K562 (cell line): ENCODE data around the gene ARHGAP18. TPM values are rescaled to one million over a fixed set of nuclear protein-coding genes. Genes with fewer than 3 reads are reported as not detected.

Source experiments
- ATAC-seq: fragments of 200-7000 bp; cut with Tn5 transposase; 3 replicates; pipeline ENCODE4 v1.9.1; 2020; ENCODE audit warnings: moderate library complexity
- BruUV-seq: library from RNA; stranded (reverse); fragments of 400-500 nt; replicated peaks from 2 replicates; lab custom pipeline; 2021; lab: Mats Ljungman, UMichigan
- CTCF ChIA-PET: fragments of 300-600 bp; formaldehyde crosslinking; extraction: SDS; loops from one replicate; lab custom pipeline; 2021; ENCODE audit warnings: low intra/inter-chr PET ratio; lab: Yijun Ruan, JAX
- POLR2A ChIA-PET: fragments of 300-600, 350-650 bp; sonication (Branson Sonifier 250); formaldehyde crosslinking; extraction: SDS; loops from one replicate; lab custom pipeline; 2021; ENCODE audit warnings: antibody characterized with exemption, inconsistent platforms; lab: Yijun Ruan, JAX
- DNase-seq, 4 experiments: peaks; one replicate each; pipeline versions ENCODE4 v3.0.0 to v3.0.0-alpha.2; 2011 to 2018; ENCODE audit warnings: low spot score in 3 of 4, mixed read lengths in 3 of 4; ENCODE audit errors: extremely low read depth in 1 of 4
- FAIRE-seq: peaks from 2 replicates; lab custom pipeline; 2011; peaks lifted over from hg19 to GRCh38; lab: Jason Lieb, UNC
- H2AFZ ChIP-seq: 2 replicates; pipeline ENCODE4 v1.6.0; 2011; ENCODE audit warnings: low read depth, low read length, control low read depth, inconsistent platforms
- H3K27ac ChIP-seq: fragments of 200-600 bp; 3 replicates; pipeline ENCODE4 v1.8.0; 2011; ENCODE audit warnings: low read depth, mild to moderate bottlenecking, control low read depth, inconsistent platforms, low read length, moderate library complexity, mixed read lengths; ENCODE audit errors: extremely low read depth
- H3K27me3 ChIP-seq, 2 experiments: fragments of 300-600 bp in 1 of 2; 2 replicates in 1 of 2; 3 replicates in 1 of 2; pipeline versions ENCODE4 v1.6.0 to v1.8.0; 2011; ENCODE audit warnings: inconsistent platforms in 2 of 2, low read length in 2 of 2, mild to moderate bottlenecking in 1 of 2, mixed read lengths in 1 of 2, moderate library complexity in 1 of 2; ENCODE audit not compliant: control insufficient read depth in 2 of 2, insufficient read depth in 2 of 2
- H3K36me3 ChIP-seq: fragments of 300-600 bp; 3 replicates; pipeline ENCODE4 v1.8.0; 2011; ENCODE audit warnings: mild to moderate bottlenecking, low read length, inconsistent platforms; ENCODE audit not compliant: control insufficient read depth, insufficient read depth
- H3K4me1 ChIP-seq, 2 experiments: fragments of 200-600 bp in 1 of 2; replicated peaks in 1 of 2; 2 replicates in 1 of 2; 3 replicates in 1 of 2; pipeline versions ENCODE4 v1.5.1 to v1.8.0; 2011; ENCODE audit warnings: inconsistent platforms in 2 of 2, low read length in 2 of 2, mild to moderate bottlenecking in 1 of 2, mixed read lengths in 1 of 2, moderate library complexity in 1 of 2; ENCODE audit not compliant: control insufficient read depth in 2 of 2, insufficient read depth in 2 of 2
- H3K4me2 ChIP-seq: 2 replicates; pipeline ENCODE4 v1.6.1; 2011; ENCODE audit warnings: low read length, control low read depth, inconsistent platforms, mixed read lengths; ENCODE audit not compliant: insufficient read depth
- H3K4me3 ChIP-seq: fragments of 200-600 bp; sonication (generic), shearing (Covaris generic); 2 replicates; pipeline ENCODE4 v1.5.1; 2016; ENCODE audit warnings: control low read depth, inconsistent platforms
- H3K79me2 ChIP-seq: fragments of 200-600 bp; 3 replicates; pipeline ENCODE4 v1.8.0; 2011; ENCODE audit warnings: low read length, inconsistent platforms; ENCODE audit not compliant: control insufficient read depth, insufficient read depth
- H3K9ac ChIP-seq, 2 experiments: 2 replicates each; pipeline versions ENCODE4 v1.6.0 to v1.6.1; 2011; ENCODE audit warnings: low read depth in 2 of 2, low read length in 2 of 2, control low read depth in 1 of 2, inconsistent platforms in 1 of 2, mild to moderate bottlenecking in 1 of 2, mixed read lengths in 1 of 2; ENCODE audit not compliant: insufficient read depth in 1 of 2
- H3K9me1 ChIP-seq: one replicate; pipeline ENCODE4 v1.6.0; 2011; ENCODE audit warnings: inconsistent platforms, mild to moderate bottlenecking, low read length, moderate library complexity; ENCODE audit not compliant: control insufficient read depth, insufficient read depth
- H3K9me3 ChIP-seq: replicated peaks from 2 replicates; pipeline ENCODE4 v1.5.1; 2011; ENCODE audit warnings: low read depth, low read length, inconsistent platforms; ENCODE audit not compliant: control insufficient read depth, insufficient read depth
- H4K20me1 ChIP-seq: replicated peaks from 2 replicates; pipeline ENCODE4 v1.6.1; 2011; ENCODE audit warnings: low read length, inconsistent platforms, mixed read lengths; ENCODE audit not compliant: control insufficient read depth, insufficient read depth
- NELFE ChIP-seq: IDR thresholded peaks from 2 replicates; pipeline ENCODE4 v1.6.1; 2011; ENCODE audit warnings: mild to moderate bottlenecking; ENCODE audit not compliant: insufficient read depth, insufficient read length
- POLR2H ChIP-seq: IDR thresholded peaks from 2 replicates; pipeline ENCODE4 v1.6.1; 2016; ENCODE audit warnings: missing genetic modification characterization, low read depth, mild to moderate bottlenecking, control low read depth, missing compliant biosample characterization, moderate library complexity
- RAD21 ChIP-seq, 2 experiments: fragments of 250-450 bp in 1 of 2; fragments of 450-650 bp in 1 of 2; sonication (Bioruptor Pico) in 1 of 2; formaldehyde crosslinking in 1 of 2; IDR thresholded peaks in 1 of 2; conservative IDR thresholded peaks in 1 of 2; 2 replicates each; pipeline versions ENCODE4 v1.4.0 to v1.8.0; 2020 to 2022; ENCODE audit warnings: mild to moderate bottlenecking in 2 of 2, moderate library complexity in 1 of 2
- REST ChIP-seq, 2 experiments: fragments of 450-650 bp; formaldehyde crosslinking in 1 of 2; IDR thresholded peaks; 2 replicates each; pipeline versions ENCODE4 v1.4.0 to v1.6.1; 2014 to 2020; ENCODE audit warnings: mild to moderate bottlenecking in 2 of 2, borderline replicate concordance in 1 of 2, low read depth in 1 of 2
- SMC3 ChIP-seq: conservative IDR thresholded peaks from 2 replicates; pipeline ENCODE4 v1.6.1; 2011; ENCODE audit warnings: low read depth, low read length, improper control_type of control experiment; ENCODE audit not compliant: insufficient read depth
- ZNF79 ChIP-seq: fragments of 250-450 bp; sonication (Bioruptor Pico); IDR thresholded peaks from 2 replicates; pipeline ENCODE4 v1.4.0; 2020; ENCODE audit warnings: low read depth, mild to moderate bottlenecking, moderate library complexity
- WGBS: fragments of 100-300 bp; shearing (Covaris generic); methylation state at CpG from one replicate; pipeline ENCODE4 v1.1.6; 2016; ENCODE audit warnings: low coverage, mixed read lengths; ENCODE audit not compliant: insufficient coverage; ENCODE audit errors: missing lambda C conversion rate; 5-methylcytosine and 5-hydroxymethylcytosine counted together
- in situ Hi-C: fragments of 300-500 bp; cut with MboI; formaldehyde crosslinking; loops from 4 replicates; pipeline ENCODE4 v1.15.0; 2018; ENCODE audit warnings: inconsistent platforms, mixed read lengths
- intact Hi-C: fragments of 100-400 bp; cut with micrococcal nuclease; formaldehyde crosslinking; loops from 2 replicates; pipeline ENCODE4 v1.14.2; 2022
- polyA plus RNA-seq, 8 experiments: library from polyadenylated mRNA; depleted of rRNA in 4 of 8; stranded (reverse) in 5 of 8; unstranded in 3 of 8; fragments of >200 nt; fragmentation: Nextera tagmentation in 2 of 8; fragmentation: Illumina TruSeq in 1 of 8; extraction: Ambion mirVana in 2 of 8; extraction: Trizol in 1 of 8; gene quantifications; 2 replicates each; pipeline versions ENCODE4 v1.2.1 to v1.2.3, GENCODE V29; 2011 to 2014; ENCODE audit warnings: inconsistent platforms in 1 of 8, missing spikeins in 1 of 8
- total RNA-seq, 7 experiments: library from RNA; depleted of rRNA in 6 of 7; stranded (reverse); fragments of >200 nt in 6 of 7; fragmentation: Illumina TruSeq in 2 of 7; extraction: Trizol in 2 of 7; gene quantifications; 2 replicates each; pipeline versions ENCODE4 v1.2.1 to v1.2.3, GENCODE V29; 2011 to 2021; ENCODE audit warnings: low replicate concordance in 1 of 7
- TF ChIP-seq, protein P1 (sequence below): sonication (generic); IDR thresholded peaks from 2 replicates; pipeline ENCODE4 v1.6.1; 2016
- TF ChIP-seq, protein P2 (sequence below), 3 experiments: IDR thresholded peaks in 2 of 3; conservative IDR thresholded peaks in 1 of 3; 2 replicates each; pipeline ENCODE4 v1.5.1; 2011 to 2012; ENCODE audit warnings: low read length in 3 of 3, mild to moderate bottlenecking in 3 of 3, control low read depth in 2 of 3, improper control_type of control experiment in 1 of 3, inconsistent platforms in 1 of 3, low read depth in 1 of 3, mixed read lengths in 1 of 3, moderate library complexity in 1 of 3; ENCODE audit not compliant: insufficient read depth in 2 of 3

The ARHGAP18 gene
- total and polyA plus RNA-seq, 9 of the 15 experiments (the other 6 are each of a cell fraction or from before 2014, with no cell fraction given), result 13.3 to 29.7 (median 21.1) TPM

DNA sequence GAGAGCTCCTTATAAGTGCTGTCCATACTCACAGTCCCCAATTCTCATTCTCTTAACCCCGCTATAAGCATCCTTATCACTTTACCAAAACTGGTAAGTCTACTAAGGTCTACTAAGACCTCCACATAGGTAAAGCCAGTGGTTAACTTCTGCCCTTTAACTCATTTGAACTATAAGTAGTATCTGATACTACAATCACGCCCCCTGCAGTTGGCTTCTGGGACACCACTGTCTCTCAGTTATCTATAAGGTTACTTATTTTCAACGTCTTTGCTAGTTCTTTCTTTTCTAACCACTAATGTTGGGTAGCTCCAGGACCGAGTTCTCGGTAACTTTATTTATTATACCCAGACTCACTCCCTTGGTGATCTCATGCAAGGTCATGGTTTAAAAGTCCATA lies 142.6 kb downstream of the ARHGAP18 start:
- ATAC-seq (peak; percentile 91), DNase-seq (peak; percentile 28 to 58 (median 34))
- intact Hi-C loops, result loop anchor here (1.0 kb wide), 1 partner anchor 68 kb away; no protein-coding TSS in a partner anchor

More for the DNA sequence above, 142.6 kb downstream of the ARHGAP18 start:
- in situ Hi-C loops, result loop anchor here (5.0 kb wide), 1 partner anchor 65 kb away; no protein-coding TSS in a partner anchor
- H2AFZ ChIP-seq, result no peak overlapping the region
- no peak overlapping the region for H3K4me2 ChIP-seq
- BruUV-seq, result no TSS peak
- H3K4me3 ChIP-seq, result no peak overlapping the region
- WGBS, result 17% methylated on average over 5 of the region's 5 CpGs
- peaks cover 0 to 7% of the 10 kb centered on the region in 2 experiments; a peak in 2 of 5 replicates for H3K4me1 ChIP-seq
- TF ChIP-seq SMC3 (peak; percentile 54), RAD21 (CRISPR knock-in tag; conservative IDR thresholded peaks at IDR 0.05 in 1 of 2, IDR thresholded peaks at IDR 0.05 in 1 of 2) (peak; percentile 66 to 81), NELFE (no peak), ZNF79 (no peak), POLR2H (tag) (no peak), REST (IDR thresholded peaks at IDR 0.05; ENCODE audit: borderline replicate concordance) (peak; percentile 60), REST (CRISPR knock-in tag; IDR thresholded peaks at IDR 0.05; ENCODE audit: low read depth) (no peak)
- TF ChIP-seq, protein P1, sequence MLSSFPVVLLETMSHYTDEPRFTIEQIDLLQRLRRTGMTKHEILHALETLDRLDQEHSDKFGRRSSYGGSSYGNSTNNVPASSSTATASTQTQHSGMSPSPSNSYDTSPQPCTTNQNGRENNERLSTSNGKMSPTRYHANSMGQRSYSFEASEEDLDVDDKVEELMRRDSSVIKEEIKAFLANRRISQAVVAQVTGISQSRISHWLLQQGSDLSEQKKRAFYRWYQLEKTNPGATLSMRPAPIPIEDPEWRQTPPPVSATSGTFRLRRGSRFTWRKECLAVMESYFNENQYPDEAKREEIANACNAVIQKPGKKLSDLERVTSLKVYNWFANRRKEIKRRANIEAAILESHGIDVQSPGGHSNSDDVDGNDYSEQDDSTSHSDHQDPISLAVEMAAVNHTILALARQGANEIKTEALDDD, result peak; percentile 62
- TF ChIP-seq, protein P2, sequence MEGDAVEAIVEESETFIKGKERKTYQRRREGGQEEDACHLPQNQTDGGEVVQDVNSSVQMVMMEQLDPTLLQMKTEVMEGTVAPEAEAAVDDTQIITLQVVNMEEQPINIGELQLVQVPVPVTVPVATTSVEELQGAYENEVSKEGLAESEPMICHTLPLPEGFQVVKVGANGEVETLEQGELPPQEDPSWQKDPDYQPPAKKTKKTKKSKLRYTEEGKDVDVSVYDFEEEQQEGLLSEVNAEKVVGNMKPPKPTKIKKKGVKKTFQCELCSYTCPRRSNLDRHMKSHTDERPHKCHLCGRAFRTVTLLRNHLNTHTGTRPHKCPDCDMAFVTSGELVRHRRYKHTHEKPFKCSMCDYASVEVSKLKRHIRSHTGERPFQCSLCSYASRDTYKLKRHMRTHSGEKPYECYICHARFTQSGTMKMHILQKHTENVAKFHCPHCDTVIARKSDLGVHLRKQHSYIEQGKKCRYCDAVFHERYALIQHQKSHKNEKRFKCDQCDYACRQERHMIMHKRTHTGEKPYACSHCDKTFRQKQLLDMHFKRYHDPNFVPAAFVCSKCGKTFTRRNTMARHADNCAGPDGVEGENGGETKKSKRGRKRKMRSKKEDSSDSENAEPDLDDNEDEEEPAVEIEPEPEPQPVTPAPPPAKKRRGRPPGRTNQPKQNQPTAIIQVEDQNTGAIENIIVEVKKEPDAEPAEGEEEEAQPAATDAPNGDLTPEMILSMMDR (IDR thresholded peaks at IDR 0.05 in 2 of 3, conservative IDR thresholded peaks at IDR 0.05 in 1 of 3; ENCODE audit: insufficient read depth in 2 of 3, low read depth in 1 of 3, low read length in 3 of 3), result peak; percentile 40 to 71 (median 68); a peak in 5 of 6 replicates
- H3K9me1 ChIP-seq, result no peaks in the 10 kb centered on the region
- H3K9ac ChIP-seq, result no peak overlapping the region
- POLR2A ChIA-PET, result no interaction called here
- H3K27me3 ChIP-seq, result no peaks in the 10 kb centered on the region
- H3K36me3 ChIP-seq, result no peaks in the 10 kb centered on the region
- H3K9me3 ChIP-seq, result no peaks in the 10 kb centered on the region
- CTCF ChIA-PET, result interaction anchor here (2.5 kb wide), 1 partner anchor 69 kb away, joined by 17 read pairs; no protein-coding TSS in a partner anchor
- no peaks in the 10 kb centered on the region for H3K79me2 ChIP-seq
- no peak overlapping the region for H3K27ac ChIP-seq
- peak; percentile 65 for FAIRE-seq
- no peaks in the 10 kb centered on the region for H4K20me1 ChIP-seq
